Measurements from ENCODE around the gene ADGRG6.

ADGRG6 gene

DNA sequence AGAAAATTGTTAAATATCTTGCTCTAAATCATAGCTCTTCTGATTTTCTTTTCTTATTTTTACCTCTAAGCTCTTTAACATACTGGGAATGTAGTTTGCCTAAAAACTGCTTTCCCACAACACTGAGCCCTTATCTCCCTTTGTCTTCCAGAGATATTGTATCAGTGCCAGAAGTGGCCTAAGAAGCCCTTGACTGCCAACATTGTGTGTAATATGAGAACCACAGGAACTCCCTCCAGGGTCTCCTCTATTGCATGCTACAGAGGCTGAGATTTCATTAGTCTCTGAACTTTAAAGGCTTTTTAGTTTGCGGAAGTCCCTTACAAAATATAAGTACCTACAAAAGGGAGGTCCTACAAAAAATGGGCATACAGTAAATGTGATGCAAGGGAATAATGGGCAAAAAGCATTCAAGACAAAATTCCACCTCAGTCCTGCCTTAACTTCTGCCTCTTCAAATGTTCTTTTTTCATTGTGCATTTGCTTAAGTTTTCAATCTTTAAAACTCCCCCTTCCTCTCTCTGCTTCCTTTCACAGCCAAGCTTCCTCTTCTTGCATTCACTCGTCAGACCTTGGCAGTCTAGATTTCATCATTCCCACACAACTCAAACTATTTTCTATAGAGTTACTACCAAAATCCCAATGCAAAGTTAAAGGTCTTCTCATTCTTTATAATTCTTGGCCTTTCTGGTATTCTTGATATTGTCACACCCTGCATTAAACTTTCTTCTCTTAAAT, 76.5 kb downstream of the ADGRG6 start:
- DNase-seq, result no peak

GRCh38 chr6:142380626-142381025, 78.8 kb downstream of the ADGRG6 start:
- DNase-seq, result no peak

DNA sequence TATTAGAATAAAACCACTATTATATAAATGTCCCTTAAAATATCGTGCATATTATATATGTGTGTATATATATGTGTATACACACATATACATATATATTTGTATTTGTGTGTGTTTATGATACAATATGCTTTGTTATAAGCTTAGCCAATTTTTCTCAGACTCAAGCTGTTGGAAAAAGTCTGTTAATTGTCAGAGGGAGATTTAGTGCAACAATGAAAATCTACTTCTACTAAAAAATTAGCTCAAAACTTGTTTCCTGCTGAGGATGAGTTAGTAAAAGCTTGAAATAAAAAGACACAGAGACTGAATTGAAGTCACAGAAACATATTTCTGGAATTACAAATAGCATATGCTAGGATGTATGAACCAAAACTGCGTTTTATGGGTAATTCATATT, 79.4 kb downstream of the ADGRG6 start:
- no peak for DNase-seq

GRCh38 chr6:142381845-142382378, 80.1 kb downstream of the ADGRG6 start:
- DNase-seq, result no peak

GRCh38 chr6:142384519-142385254, 82.9 kb downstream of the ADGRG6 start:
- no peak for DNase-seq

GRCh38 chr6:142385352-142385751, 83.5 kb downstream of the ADGRG6 start:
- no peak for DNase-seq

GRCh38 chr6:142386657-142387056, 84.8 kb downstream of the ADGRG6 start:
- no peak for DNase-seq

DNA sequence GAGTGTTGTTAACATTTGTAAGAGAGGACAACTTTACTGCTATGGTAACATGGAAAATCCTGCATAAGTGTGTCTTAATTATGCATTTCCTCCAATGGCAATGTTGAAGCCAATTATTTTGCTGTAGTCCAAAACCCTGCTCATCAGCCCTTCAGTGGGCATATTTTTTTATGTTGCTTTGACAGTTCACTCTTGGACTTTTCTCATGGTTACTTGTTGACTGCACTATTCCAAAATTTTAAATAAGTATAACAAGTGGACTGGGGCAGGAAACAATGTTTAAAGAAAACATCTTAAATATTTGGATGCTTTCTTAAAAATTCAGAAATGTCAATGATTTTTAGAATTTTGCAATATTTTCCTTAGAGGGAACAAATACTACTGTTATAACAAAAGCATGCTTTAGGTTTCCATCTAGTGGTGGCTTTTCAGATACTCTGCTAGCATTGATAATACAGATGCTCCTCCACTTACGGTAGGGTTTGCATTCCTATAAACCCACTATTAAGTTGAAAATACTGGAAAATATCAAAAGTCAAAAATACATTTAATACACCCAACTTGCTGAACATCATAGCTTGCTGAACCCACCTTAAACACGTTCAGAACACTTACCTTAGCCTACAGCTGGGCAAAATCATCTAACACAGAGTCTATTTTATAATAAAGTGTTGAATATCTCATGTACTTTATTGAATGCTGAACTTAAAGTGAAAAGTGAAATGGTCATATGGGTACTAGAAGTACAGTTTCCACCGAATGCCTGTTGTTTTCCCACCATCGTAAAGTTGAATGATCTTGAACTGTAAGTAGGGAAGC, 86.4 kb downstream of the ADGRG6 start:
- DNase-seq, result peak; percentile 30

DNA sequence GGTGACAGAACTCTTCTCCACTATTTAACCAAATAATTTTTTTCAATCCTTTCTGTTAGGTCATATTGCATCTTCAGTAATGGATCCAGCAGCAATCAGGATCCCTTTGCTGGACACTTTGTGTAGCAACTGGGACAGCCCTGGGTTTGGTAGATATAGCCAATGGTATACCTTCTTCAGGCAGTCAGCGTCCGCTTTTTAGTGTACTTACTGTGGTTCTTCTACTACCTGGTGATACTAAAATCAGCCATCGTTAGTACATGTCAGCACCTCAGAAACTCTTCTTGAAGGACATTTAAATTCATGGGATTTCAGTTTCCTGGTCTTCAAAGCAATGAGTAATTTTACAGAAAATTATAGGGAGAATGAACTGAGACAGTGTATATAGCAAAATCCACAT, 93.5 kb downstream of the ADGRG6 start:
- DNase-seq, result no peak

DNA sequence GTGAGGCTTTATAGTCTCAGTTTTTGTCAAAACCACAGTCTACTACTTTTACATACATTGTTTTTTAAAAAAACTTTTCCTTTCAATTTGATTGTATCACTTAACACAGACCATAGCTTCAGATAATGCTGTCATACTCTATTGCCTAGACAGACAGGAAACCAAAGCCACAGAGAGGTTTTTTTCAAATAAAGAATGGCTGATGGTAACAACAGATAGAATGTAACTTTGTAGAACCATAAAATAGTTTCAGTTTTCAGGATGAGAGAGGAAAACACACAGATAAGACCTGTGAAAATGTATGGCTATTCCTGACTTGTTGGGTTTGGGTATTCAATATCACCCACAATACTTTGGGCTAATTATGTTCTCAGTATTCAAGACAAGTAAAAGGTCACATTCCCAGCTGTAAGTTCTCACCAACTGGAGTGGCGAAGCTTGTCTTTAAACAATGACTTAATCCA, 94.0 kb downstream of the ADGRG6 start:
- DNase-seq, result no peak

GRCh38 chr6:142398353-142398752, 96.5 kb downstream of the ADGRG6 start:
- no peak for DNase-seq

DNA sequence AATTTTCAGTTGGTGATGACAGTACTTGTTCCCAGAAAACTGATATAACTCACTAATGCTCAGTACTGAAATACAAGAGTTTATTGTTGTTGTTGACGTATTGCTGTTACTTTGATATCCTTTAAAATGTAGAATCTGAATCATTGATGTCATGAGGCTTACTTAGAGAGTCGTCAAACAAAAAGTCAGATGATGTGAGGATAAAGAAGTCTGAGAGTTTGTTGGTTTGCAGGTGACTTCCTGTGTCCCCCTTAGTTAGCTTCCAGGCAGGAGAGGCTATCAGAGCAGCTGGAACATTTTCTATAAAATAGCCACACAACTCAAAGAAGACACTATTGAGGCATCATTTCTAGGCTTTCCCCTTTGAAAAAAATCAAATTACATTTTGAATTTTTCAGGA, 97.9 kb downstream of the ADGRG6 start:
- no peak for DNase-seq

- no peak for DNase-seq
These were observed 98.7 kb downstream of the ADGRG6 start for GRCh38 chr6:142400495-142400894.

DNA sequence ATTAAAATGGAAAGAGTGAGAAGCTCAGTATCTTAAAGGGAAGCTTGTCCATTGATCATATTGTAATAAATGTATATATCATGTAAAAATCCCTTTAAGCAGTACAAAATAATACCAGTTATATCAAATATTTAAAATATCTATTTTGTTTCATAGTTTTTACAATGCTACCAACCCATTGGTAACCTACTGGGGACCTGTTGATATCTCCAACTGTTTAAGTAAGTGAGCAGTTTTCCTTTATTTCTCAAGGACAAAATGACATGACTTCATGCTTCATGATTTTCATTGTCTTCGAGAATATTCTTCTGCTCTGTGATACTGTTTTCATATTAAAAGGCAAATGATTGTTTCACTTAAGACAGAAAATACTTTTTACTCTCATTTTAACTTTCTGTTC, 100.0 kb downstream of the ADGRG6 start:
- no peak for DNase-seq

DNA sequence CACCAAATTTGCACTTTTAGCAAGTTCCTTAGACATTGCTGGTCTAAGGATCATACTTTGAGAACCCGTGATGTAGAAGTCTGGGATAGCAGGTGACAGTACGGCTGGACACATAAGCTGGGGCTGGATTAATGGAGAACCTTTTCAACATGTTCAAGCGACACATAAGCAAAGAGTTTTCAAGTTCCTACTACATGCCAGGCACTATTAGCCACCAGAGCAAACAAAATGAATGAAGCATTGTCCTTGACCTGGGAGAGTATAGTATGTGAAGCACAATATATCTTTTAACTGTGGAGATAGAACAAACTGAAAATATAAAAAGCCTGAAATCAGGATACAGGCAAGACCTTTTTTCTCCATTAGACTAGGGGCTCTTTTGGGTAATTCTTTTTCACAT, 102.9 kb downstream of the ADGRG6 start:
- DNase-seq, result no peak

- DNase-seq, result no peak
These were observed 104.3 kb downstream of the ADGRG6 start for GRCh38 chr6:142406131-142406530.

DNA sequence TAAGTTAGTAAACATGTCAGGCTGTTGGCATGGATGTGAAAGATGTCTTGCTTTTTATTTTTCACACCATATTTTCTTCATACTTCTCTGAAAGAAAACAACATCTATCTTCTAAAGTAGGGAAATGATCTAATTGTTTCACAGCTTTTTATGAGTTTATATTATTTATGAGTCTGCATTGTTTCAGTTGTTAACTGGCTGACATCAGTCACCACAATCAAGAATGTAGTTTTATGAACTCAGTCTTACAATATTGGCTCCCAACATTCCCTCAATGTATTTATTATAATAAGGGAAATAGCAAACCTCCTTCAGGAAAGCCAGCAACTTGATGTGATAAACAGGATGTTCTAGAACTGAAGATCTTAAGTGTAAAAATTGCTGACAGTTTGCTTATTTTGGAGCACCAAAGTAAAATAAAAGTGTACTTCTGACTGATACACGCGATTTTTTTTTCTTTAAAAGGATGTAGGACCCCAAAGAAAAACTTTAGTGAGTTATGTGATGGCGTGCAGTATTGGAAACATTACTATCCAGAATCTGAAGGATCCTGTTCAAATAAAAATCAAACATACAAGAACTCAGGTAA, 106.0 kb downstream of the ADGRG6 start:
- DNase-seq, result no peak

GRCh38 chr6:142408409-142408808, 106.6 kb downstream of the ADGRG6 start:
- no peak for DNase-seq

DNA sequence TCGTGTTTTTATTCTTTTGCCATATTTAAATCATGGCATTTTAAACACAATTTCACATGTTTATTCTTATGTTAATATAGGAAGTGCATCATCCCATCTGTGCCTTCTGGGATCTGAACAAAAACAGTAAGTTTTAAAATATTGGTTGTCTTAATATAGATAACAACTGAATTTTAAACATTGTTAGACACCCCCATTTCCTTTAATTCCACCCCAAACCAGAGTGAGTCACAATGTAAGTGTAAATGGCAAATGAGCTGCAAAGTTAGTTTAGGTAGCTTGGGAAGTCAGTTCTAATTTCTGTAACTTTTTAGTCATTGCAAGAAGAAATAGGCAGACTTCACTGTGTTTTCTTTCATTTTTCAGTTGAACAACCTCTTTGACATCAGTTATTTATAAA, 108.0 kb downstream of the ADGRG6 start:
- DNase-seq, result no peak

DNA sequence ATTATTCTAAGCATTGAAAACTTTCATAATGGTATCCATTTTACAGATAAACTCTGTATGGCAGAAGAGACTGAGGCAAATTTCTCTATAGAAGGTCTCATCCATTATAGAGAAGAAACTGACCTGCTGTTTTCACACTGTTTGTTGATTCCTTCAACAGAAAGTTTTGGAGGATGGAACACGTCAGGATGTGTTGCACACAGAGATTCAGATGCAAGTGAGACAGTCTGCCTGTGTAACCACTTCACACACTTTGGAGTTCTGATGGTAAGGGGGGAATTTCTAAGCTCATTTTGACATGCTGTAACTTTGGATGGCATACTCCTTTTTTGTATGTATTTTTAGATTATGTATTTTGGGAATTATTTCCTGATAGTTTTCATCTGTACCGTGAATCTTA, 109.3 kb downstream of the ADGRG6 start:
- DNase-seq, result no peak

DNA sequence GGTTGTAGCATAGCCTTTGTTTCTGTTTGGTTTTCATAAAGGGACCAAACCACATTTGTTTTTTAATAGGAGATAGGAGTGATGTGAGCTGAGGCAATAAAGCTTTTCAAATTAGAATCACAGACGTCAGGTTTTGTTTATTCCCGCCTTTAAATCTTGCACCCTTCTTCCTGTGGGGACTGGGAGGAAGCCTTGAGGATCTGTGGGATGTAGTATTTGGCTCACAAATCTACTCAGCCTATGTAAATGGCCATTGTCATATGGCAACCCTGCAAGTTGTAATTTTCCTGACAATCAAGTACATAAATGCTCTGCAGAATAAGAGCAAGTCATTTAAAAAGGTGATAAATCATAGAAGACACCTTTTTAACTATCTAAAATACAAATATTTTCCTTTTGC, 110.4 kb downstream of the ADGRG6 start:
- no peak for DNase-seq

- DNase-seq, result no peak
These were observed 110.9 kb downstream of the ADGRG6 start for GRCh38 chr6:142412658-142413057.

- DNase-seq, result no peak
These were observed 111.3 kb downstream of the ADGRG6 start for GRCh38 chr6:142413111-142413510.

Data from NCI-H526 treated with DMSO at 0.1 percent for 48 hours (cell line).